Panc1 (cell line): ENCODE data around the gene CBARP. TPM values are rescaled to one million over a fixed set of nuclear protein-coding genes. Genes with fewer than 3 reads are reported as not detected.
"Not testable (repeated sequence)": the region's sequence is repeated elsewhere in the genome, so short reads cannot be mapped to it uniquely, and the experiment has no call there.

Source experiments
- ATAC-seq: fragments of 200-7000 bp; cut with Tn5 transposase; 2 replicates; pipeline ENCODE4 v1.9.1; 2020; ENCODE audit warnings: mild to moderate bottlenecking, moderate library complexity
- BruUV-seq: library from RNA; stranded (reverse); fragments of 400-500 nt; replicated peaks from 2 replicates; lab custom pipeline; 2021; lab: Mats Ljungman, UMichigan
- CTCF ChIA-PET: fragments of 300-600 bp; sonication (Branson Sonifier 250); formaldehyde crosslinking; loops from one replicate; lab custom pipeline; 2022; ENCODE audit warnings: antibody characterized with exemption; lab: Charles Lee
- POLR2A ChIA-PET: fragments of 300-600 bp; sonication (Branson Sonifier 250); formaldehyde crosslinking; loops from one replicate; lab custom pipeline; 2022; ENCODE audit warnings: antibody characterized with exemption; lab: Charles Lee
- DNase-seq: peaks from one replicate; pipeline ENCODE4 v3.0.0-alpha.2; 2010; ENCODE audit warnings: low read depth, low spot score
- H3K27ac ChIP-seq: 2 replicates; pipeline ENCODE4 v1.5.1; 2011; ENCODE audit warnings: mild to moderate bottlenecking, low read length, inconsistent platforms
- H3K27me3 ChIP-seq: fragments of 200-500 bp; sonication (Bioruptor generic); 2 replicates; pipeline ENCODE4 v1.6.0; 2014; ENCODE audit warnings: low read length, inconsistent platforms; ENCODE audit not compliant: control insufficient read depth, insufficient read depth
- H3K36me3 ChIP-seq: fragments of 200-500 bp; sonication (Bioruptor generic); 2 replicates; pipeline ENCODE4 v1.5.1; 2014; ENCODE audit warnings: inconsistent platforms, mild to moderate bottlenecking, low read length, moderate library complexity; ENCODE audit not compliant: control insufficient read depth, insufficient read depth
- H3K4me1 ChIP-seq: 2 replicates; pipeline ENCODE4 v1.5.1; 2011; ENCODE audit warnings: inconsistent platforms, mild to moderate bottlenecking, low read length, moderate library complexity; ENCODE audit not compliant: control insufficient read depth, insufficient read depth
- H3K4me3 ChIP-seq, 2 experiments: 2 replicates each; pipeline ENCODE4 v1.5.1; 2011 to 2012; ENCODE audit warnings: low read depth in 2 of 2, low read length in 2 of 2, mild to moderate bottlenecking in 2 of 2, inconsistent platforms in 1 of 2, moderate library complexity in 1 of 2
- H3K9me3 ChIP-seq: fragments of 200-500 bp; sonication (Bioruptor generic); 2 replicates; pipeline ENCODE4 v1.5.1; 2014; ENCODE audit warnings: low read depth, mild to moderate bottlenecking, inconsistent platforms, low read length, moderate library complexity; ENCODE audit not compliant: control insufficient read depth, insufficient read depth
- CTCF ChIP-seq: fragments of 450-650 bp; IDR thresholded peaks from 2 replicates; pipeline ENCODE4 v1.5.1; 2017; ENCODE audit warnings: mild to moderate bottlenecking
- POLR2AphosphoS5 ChIP-seq: IDR thresholded peaks from 2 replicates; pipeline ENCODE4 v1.6.1; 2012; ENCODE audit warnings: mild to moderate bottlenecking, low read depth, low read length, moderate library complexity
- REST ChIP-seq, 2 experiments: IDR thresholded peaks; 2 replicates each; pipeline ENCODE4 v1.6.1; 2011 to 2012; ENCODE audit warnings: low read depth in 2 of 2, control low read depth in 1 of 2, low read length in 1 of 2, mild to moderate bottlenecking in 1 of 2, moderate library complexity in 1 of 2; ENCODE audit not compliant: insufficient read depth in 1 of 2
- SIN3A ChIP-seq: IDR thresholded peaks from 2 replicates; pipeline ENCODE4 v1.6.1; 2012; ENCODE audit warnings: low read depth, mild to moderate bottlenecking, low read length, moderate library complexity, borderline replicate concordance; ENCODE audit not compliant: insufficient read depth
- TCF7L2 ChIP-seq: IDR thresholded peaks from 2 replicates; pipeline ENCODE4 v1.6.1; 2011; ENCODE audit warnings: mild to moderate bottlenecking, low read depth, low read length, inconsistent platforms
- in situ Hi-C: cut with HindIII; loops from 2 replicates; pipeline ENCODE4 v1.10.0; 2016; ENCODE audit warnings: low sequenced_read_pairs, low pct_unique_long_range_greater_than_20kb
- intact Hi-C: fragments of 100-400 bp; cut with micrococcal nuclease; formaldehyde crosslinking; loops from one replicate; pipeline ENCODE4 v1.10.0; 2022; ENCODE audit not compliant: unreplicated experiment
- total RNA-seq: library from RNA; stranded (reverse); gene quantifications from one replicate; pipeline ENCODE4 v1.2.1, GENCODE V29; 2021; ENCODE audit not compliant: unreplicated experiment

Gene CBARP
- total RNA-seq, 1 experiment from 2014 or later = 14.5 TPM

- BruUV-seq = no TSS peak
- Histone ChIP-seq H3K4me1 (peaks cover 25% of the 10 kb centered on the region), H3K27ac (peak within 1 kb of the TSS; percentile 94), H3K4me3 (peak within 1 kb of the TSS; percentile 80 to 82), H3K27me3 (no peaks in the 10 kb centered on the region), H3K9me3 (no peaks in the 10 kb centered on the region), H3K36me3 (no peaks in the 10 kb centered on the region; the same call in none of the 2 replicates)
- no peak for DNase-seq
- no peak for TF ChIP-seq SIN3A
- TF ChIP-seq CTCF = no peak
- no peak for TF ChIP-seq TCF7L2
- TF ChIP-seq POLR2AphosphoS5 = peak; percentile 14; the same call in 1 of the 2 replicates
- no peak for TF ChIP-seq REST (IDR thresholded peaks at IDR 0.05; ENCODE audit: insufficient read depth in 1 of 2, low read depth in 2 of 2, low read length in 1 of 2)
- POLR2A ChIA-PET = interaction anchor here (0.6 kb wide), 1 partner anchor 115 kb away, joined by 4 read pairs; no protein-coding TSS in a partner anchor
- CTCF ChIA-PET = no interaction called here
- in situ Hi-C loops (no loop called here), intact Hi-C loops (no loop called here)
- peak; percentile 92 for ATAC-seq
Observed at GRCh38 chr19:1205114-1206099, 32.4 kb downstream of the CBARP start, which contains the start of gene STK11. TSS of gene STK11 (plus strand) at chr19:1205778. CDS start at chr19:1206914, 1,136 bp downstream.

GRCh38 chr19:1200614-1201013 is 37.2 kb downstream of the CBARP start:
- H3K27ac ChIP-seq, H3K36me3 ChIP-seq, DNase-seq, in situ Hi-C loops, H3K27me3 ChIP-seq, BruUV-seq, CTCF ChIA-PET, intact Hi-C loops, ATAC-seq, H3K9me3 ChIP-seq, H3K4me3 ChIP-seq, POLR2A ChIA-PET: not testable (repeated sequence)
- H3K4me1 ChIP-seq = peaks cover 15% of the 10 kb centered on the region; the same call in 1 of the 2 replicates
